Lower leg skin (tissue), 3 donors: ENCODE data around the gene PEDS1.

Experiments
- POLR2A ChIP-seq, 2 donors: fragments of 450-650 bp; IDR thresholded peaks; one replicate each; pipeline ENCODE4 v1.6.1; 2016 to 2017; ENCODE audit warnings: antibody characterized with exemption in 2 of 2, mild to moderate bottlenecking in 1 of 2, moderate library complexity in 1 of 2
- TF ChIP-seq, protein P1 (sequence below), 3 donors: fragments of 450-650 bp; IDR thresholded peaks; one replicate each; pipeline ENCODE4 v1.5.1; 2016; ENCODE audit warnings: antibody characterized with exemption in 3 of 3, mild to moderate bottlenecking in 3 of 3, moderate library complexity in 2 of 3

DNA sequence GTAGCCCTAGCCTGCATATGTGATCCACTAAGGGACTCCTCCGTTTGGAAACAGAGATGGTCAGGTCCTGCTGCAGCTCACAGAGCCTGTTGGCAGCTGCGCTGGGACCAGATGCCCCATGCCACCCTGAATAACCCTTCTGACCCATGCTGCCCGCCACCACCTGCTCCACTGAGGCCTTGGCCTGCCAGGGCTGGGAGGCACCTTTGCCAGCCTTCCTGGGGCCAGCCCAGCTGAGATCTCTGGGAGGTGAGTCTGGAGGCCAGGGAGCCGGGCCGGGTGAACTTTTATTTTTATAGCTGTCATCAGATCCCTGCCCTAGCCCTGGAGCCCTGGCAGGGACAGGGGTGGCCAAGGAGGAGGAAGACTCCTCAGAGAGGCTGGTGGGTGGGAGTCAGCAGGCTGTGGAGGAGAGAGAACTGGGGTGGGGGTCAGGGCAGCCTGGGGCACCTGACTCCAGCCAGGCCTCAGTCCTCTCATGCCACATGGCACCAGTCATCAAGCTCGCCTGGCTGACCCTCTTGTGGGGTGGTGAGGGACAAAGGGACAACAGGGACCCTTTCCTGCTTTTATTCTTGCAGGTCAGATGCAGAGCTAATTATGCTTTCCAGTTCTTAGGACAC is 47.1 kb upstream of the PEDS1 start:
- TF ChIP-seq, protein P1, sequence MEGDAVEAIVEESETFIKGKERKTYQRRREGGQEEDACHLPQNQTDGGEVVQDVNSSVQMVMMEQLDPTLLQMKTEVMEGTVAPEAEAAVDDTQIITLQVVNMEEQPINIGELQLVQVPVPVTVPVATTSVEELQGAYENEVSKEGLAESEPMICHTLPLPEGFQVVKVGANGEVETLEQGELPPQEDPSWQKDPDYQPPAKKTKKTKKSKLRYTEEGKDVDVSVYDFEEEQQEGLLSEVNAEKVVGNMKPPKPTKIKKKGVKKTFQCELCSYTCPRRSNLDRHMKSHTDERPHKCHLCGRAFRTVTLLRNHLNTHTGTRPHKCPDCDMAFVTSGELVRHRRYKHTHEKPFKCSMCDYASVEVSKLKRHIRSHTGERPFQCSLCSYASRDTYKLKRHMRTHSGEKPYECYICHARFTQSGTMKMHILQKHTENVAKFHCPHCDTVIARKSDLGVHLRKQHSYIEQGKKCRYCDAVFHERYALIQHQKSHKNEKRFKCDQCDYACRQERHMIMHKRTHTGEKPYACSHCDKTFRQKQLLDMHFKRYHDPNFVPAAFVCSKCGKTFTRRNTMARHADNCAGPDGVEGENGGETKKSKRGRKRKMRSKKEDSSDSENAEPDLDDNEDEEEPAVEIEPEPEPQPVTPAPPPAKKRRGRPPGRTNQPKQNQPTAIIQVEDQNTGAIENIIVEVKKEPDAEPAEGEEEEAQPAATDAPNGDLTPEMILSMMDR (IDR thresholded peaks at IDR 0.05) = no peak
- TF ChIP-seq POLR2A (IDR thresholded peaks at IDR 0.05) = no peak
